HG03571 (cell line): ENCODE data around the gene COG5.
"Not testable (repeated sequence)": the region's sequence is repeated elsewhere in the genome, so short reads cannot be mapped to it uniquely, and the experiment has no call there.

Source experiments
- ATAC-seq: cut with Tn5 transposase; IDR thresholded peaks from one replicate; pipeline ENCODE4 v1.9.1; 2021; ENCODE audit not compliant: unreplicated experiment

The COG5 gene

GRCh38 chr7:107286751-107287621, 276.7 kb downstream of the COG5 start:
- no peak for ATAC-seq

- ATAC-seq = no peak
These were observed 278.7 kb downstream of the COG5 start for GRCh38 chr7:107284911-107285479.

- no peak for ATAC-seq
These were observed 286.4 kb downstream of the COG5 start for GRCh38 chr7:107277331-107277730.

- ATAC-seq = no peak
These were observed 287.4 kb downstream of the COG5 start for GRCh38 chr7:107276220-107276827.

- no peak for ATAC-seq
These were observed 289.2 kb downstream of the COG5 start for GRCh38 chr7:107274506-107274905.

- ATAC-seq = no peak
These were observed 293.9 kb downstream of the COG5 start for GRCh38 chr7:107269790-107270189.

- ATAC-seq = no peak
These were observed 295.1 kb downstream of the COG5 start for GRCh38 chr7:107268594-107268993.

GRCh38 chr7:107267138-107267537, 296.6 kb downstream of the COG5 start:
- ATAC-seq = no peak

- no peak for ATAC-seq
These were observed 299.0 kb downstream of the COG5 start for GRCh38 chr7:107264723-107265122.

- no peak for ATAC-seq
These were observed 300.9 kb downstream of the COG5 start for GRCh38 chr7:107262857-107263256.

GRCh38 chr7:107258737-107259136, 305.0 kb downstream of the COG5 start:
- no peak for ATAC-seq

GRCh38 chr7:107255602-107256001, 308.1 kb downstream of the COG5 start:
- no peak for ATAC-seq

GRCh38 chr7:107254398-107254985, 309.2 kb downstream of the COG5 start:
- no peak for ATAC-seq

- no peak for ATAC-seq
These were observed 310.1 kb downstream of the COG5 start for GRCh38 chr7:107253599-107253998.

- ATAC-seq = no peak
These were observed 311.8 kb downstream of the COG5 start for GRCh38 chr7:107251963-107252362.

- no peak for ATAC-seq
These were observed 315.0 kb downstream of the COG5 start for GRCh38 chr7:107248551-107249316.

GRCh38 chr7:107246836-107247235, 316.9 kb downstream of the COG5 start:
- not testable (repeated sequence) for ATAC-seq

GRCh38 chr7:107244613-107245012, 319.1 kb downstream of the COG5 start:
- no peak for ATAC-seq

GRCh38 chr7:107242267-107242666, 321.5 kb downstream of the COG5 start:
- no peak for ATAC-seq

GRCh38 chr7:107237451-107237850, 326.3 kb downstream of the COG5 start:
- ATAC-seq = no peak

- no peak for ATAC-seq
These were observed 326.9 kb downstream of the COG5 start for GRCh38 chr7:107236862-107237261.
